ENCODE data around the gene JAML.

JAML gene

DNA sequence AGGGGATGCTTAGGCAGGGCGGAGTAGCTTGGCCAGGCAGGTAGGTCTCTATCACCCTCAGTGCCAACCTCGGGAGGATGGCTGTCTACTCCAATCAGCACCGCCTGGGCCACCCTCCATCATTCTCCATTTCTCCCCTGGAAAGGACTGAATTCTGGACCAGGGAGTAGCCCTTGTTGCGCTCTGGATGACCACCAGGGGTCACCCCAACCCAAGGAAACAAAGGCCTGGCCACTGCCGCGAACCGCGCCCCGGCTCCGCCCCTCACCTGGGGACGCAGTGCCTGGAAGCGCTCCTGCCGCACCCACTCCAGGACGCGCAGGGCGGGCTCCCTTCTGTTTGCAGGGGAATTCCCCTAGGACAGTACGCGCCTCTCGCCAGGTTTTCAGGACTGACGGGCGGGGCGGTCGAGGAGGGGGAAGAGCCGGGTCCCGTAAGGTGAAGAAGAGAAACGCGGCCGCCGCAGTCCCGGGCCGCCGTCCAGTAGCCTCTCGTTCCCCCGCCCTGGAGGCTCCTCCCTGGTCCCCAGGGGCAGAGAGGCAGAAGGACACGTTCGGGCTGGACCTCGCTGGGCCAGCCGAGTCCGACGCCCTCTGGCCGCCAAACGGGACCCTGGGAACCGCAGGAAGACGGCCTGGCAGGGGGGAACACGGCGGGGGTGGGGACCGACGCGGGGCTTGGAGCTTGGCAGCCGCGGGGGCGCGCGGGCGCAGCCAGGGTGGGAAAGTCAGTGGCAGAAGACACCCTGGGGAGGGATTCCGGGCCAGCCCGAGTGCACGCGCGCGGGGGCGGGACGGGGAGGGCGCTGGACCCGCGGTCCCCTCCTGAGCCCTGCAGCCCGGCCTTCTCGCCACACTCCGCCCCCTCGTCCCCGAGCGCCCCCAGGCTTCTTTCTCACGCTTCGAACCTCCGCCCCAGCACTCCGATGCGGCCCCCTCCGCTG, 79.3 kb downstream of the JAML start:
- peak; percentile 89 for DNase-seq (ENCODE audit: low spot score)

DNA sequence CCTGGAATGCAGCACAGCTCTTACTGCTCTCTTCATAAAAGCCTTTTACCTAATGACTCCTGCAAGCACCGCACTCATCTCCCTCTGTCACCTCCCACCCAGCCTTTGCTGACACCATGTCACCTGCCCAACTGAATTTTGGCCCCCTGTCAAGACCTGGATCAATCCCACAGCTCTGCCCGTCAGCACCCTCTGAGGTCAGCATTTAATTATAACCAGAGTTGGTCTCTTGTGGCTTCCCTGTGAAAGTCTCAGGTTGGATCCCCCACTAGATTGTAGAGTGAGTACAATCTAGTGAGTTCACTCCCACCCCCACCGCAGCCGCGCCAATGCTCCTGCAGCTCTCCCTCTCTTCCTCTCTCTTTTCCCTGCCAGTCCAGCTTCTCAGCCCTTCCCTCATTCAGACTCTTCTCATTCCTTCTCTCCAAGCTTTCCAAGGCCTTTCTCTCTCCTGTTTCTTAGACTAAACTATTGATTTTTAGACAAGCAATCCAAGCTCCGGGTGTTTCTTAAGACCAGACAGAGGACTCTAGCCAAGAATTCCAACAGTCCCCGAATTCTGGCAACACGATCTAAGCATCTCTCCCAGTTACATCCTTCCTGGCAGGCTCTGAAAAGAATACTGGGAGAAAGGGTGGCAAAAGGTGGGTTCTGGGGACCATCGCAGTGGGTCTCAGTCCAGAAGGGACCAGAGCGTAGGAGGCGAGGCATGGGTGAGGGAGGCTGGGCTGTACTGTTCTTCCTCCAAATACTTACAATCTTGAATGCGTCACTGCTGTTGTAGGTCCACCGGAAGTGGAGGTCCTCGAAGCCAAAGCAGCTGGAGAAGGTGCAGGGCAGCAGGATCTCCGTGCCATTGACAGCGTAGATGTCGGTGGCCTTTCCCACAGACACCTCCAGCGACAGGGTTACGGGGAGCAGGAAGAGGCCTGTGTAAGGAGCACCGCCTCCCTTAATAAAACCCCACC, 80.2 kb downstream of the JAML start:
- DNase-seq (ENCODE audit: low spot score), result no peak

Data from hepatic stellate cell (primary cell).